H9 (cell line): ENCODE results near the gene RICTOR. TPM values are rescaled to one million over a fixed set of nuclear protein-coding genes. Genes with fewer than 3 reads are reported as not detected.

ENCODE experiments used
- DNase-seq: peaks from one replicate; pipeline ENCODE4 v3.0.0-alpha.2; 2017
- H2AFZ ChIP-seq: one replicate; pipeline ENCODE4 v1.6.1; 2013; ENCODE audit warnings: mild to moderate bottlenecking, low read length, control low read depth, moderate library complexity
- H2AK5ac ChIP-seq: 2 replicates; pipeline ENCODE4 v1.6.1; 2013; ENCODE audit warnings: low read length, control low read depth, mixed read lengths; ENCODE audit not compliant: insufficient read length
- H2BK120ac ChIP-seq: one replicate; pipeline ENCODE4 v1.6.1; 2013; ENCODE audit warnings: low read depth, mild to moderate bottlenecking, low read length, control low read depth, inconsistent platforms; ENCODE audit not compliant: poor library complexity, severe bottlenecking
- H2BK12ac ChIP-seq: 2 replicates; pipeline ENCODE4 v1.6.1; 2013; ENCODE audit warnings: low read length, control low read depth, mixed read lengths, low read depth; ENCODE audit not compliant: insufficient read length
- H2BK15ac ChIP-seq: 2 replicates; pipeline ENCODE4 v1.6.1; 2013; ENCODE audit warnings: low read depth, low read length, control low read depth
- H2BK20ac ChIP-seq: one replicate; pipeline ENCODE4 v1.6.1; 2013; ENCODE audit warnings: low read depth, mild to moderate bottlenecking, low read length, control low read depth, inconsistent platforms; ENCODE audit not compliant: poor library complexity, severe bottlenecking
- H2BK5ac ChIP-seq: 2 replicates; pipeline ENCODE4 v1.6.1; 2013; ENCODE audit warnings: low read length, control low read depth, mixed read lengths; ENCODE audit not compliant: insufficient read length
- H3K14ac ChIP-seq: 2 replicates; pipeline ENCODE4 v1.6.1; 2013; ENCODE audit warnings: low read length, control low read depth; ENCODE audit not compliant: insufficient read depth
- H3K18ac ChIP-seq: 2 replicates; pipeline ENCODE4 v1.6.1; 2013; ENCODE audit warnings: low read depth, mild to moderate bottlenecking, mixed read lengths, low read length, control low read depth; ENCODE audit not compliant: insufficient read length
- H3K23ac ChIP-seq: 2 replicates; pipeline ENCODE4 v1.6.1; 2013; ENCODE audit warnings: low read length, control low read depth, mixed read lengths, low read depth; ENCODE audit not compliant: insufficient read length
- H3K23me2 ChIP-seq: 2 replicates; pipeline ENCODE4 v1.6.1; 2013; ENCODE audit warnings: low read depth, mild to moderate bottlenecking, mixed read lengths, low read length, control low read depth; ENCODE audit not compliant: insufficient read length, poor library complexity, severe bottlenecking
- H3K27ac ChIP-seq: 2 replicates; pipeline ENCODE4 v1.5.1; 2013; ENCODE audit warnings: low read length, control low read depth, mixed read lengths, low read depth; ENCODE audit not compliant: insufficient read length
- H3K27me3 ChIP-seq: 2 replicates; pipeline ENCODE4 v1.6.1; 2013; ENCODE audit warnings: low read length, control low read depth, inconsistent platforms; ENCODE audit not compliant: insufficient read depth
- H3K4ac ChIP-seq: 2 replicates; pipeline ENCODE4 v1.6.1; 2013; ENCODE audit warnings: low read depth, mild to moderate bottlenecking, control low read depth, inconsistent platforms, low read length, moderate library complexity
- H3K4me1 ChIP-seq: 2 replicates; pipeline ENCODE4 v1.6.1; 2013; ENCODE audit warnings: low read length, control low read depth, inconsistent platforms; ENCODE audit not compliant: insufficient read depth
- H3K4me2 ChIP-seq: 2 replicates; pipeline ENCODE4 v1.6.1; 2013; ENCODE audit warnings: low read length, control low read depth, mixed read lengths; ENCODE audit not compliant: insufficient read length, insufficient read depth
- H3K56ac ChIP-seq: 2 replicates; pipeline ENCODE4 v1.6.1; 2013; ENCODE audit warnings: low read depth, mild to moderate bottlenecking, mixed read lengths, low read length, control low read depth; ENCODE audit not compliant: insufficient read length
- H3K79me1 ChIP-seq: 2 replicates; pipeline ENCODE4 v1.6.1; 2013; ENCODE audit warnings: low read depth, mild to moderate bottlenecking, moderate library complexity, low read length, control low read depth, inconsistent platforms; ENCODE audit not compliant: insufficient read depth, poor library complexity, severe bottlenecking
- H3K79me2 ChIP-seq: 2 replicates; pipeline ENCODE4 v1.6.1; 2013; ENCODE audit warnings: low read length, control low read depth, inconsistent platforms; ENCODE audit not compliant: insufficient read depth
- H3K9ac ChIP-seq: 2 replicates; pipeline ENCODE4 v1.6.1; 2013; ENCODE audit warnings: low read length, control low read depth, mixed read lengths; ENCODE audit not compliant: insufficient read length; ENCODE audit errors: extremely low read depth
- H3K9me3 ChIP-seq: one replicate; pipeline ENCODE4 v1.6.1; 2013; ENCODE audit warnings: low read depth, low read length, inconsistent platforms; ENCODE audit not compliant: control insufficient read depth
- H3T11ph ChIP-seq: one replicate; pipeline ENCODE4 v1.6.1; 2013; ENCODE audit warnings: mild to moderate bottlenecking, low read length, control low read depth, inconsistent platforms
- H4K20me1 ChIP-seq: one replicate; pipeline ENCODE4 v1.6.1; 2013; ENCODE audit not compliant: control insufficient read depth, insufficient read length, insufficient read depth
- H4K5ac ChIP-seq: 2 replicates; pipeline ENCODE4 v1.6.1; 2013; ENCODE audit warnings: low read depth, mild to moderate bottlenecking, mixed read lengths, low read length, control low read depth; ENCODE audit not compliant: insufficient read length
- H4K8ac ChIP-seq: replicated peaks from 2 replicates; pipeline ENCODE4 v1.6.1; 2013; ENCODE audit warnings: low read length, control low read depth, mixed read lengths, low read depth; ENCODE audit not compliant: insufficient read length
- H4K91ac ChIP-seq: 2 replicates; pipeline ENCODE4 v1.6.1; 2013; ENCODE audit warnings: low read depth, mild to moderate bottlenecking, moderate library complexity, mixed read lengths, low read length, control low read depth; ENCODE audit not compliant: insufficient read length
- H3K27ac Mint-ChIP-seq, 3 experiments: 2 replicates in 2 of 3; 3 replicates in 1 of 3; pipeline ENCODE4 v1.8.0; 2020 to 2021; ENCODE audit warnings: mixed read lengths in 3 of 3, mild to moderate bottlenecking in 1 of 3, moderate library complexity in 1 of 3
- H3K27me3 Mint-ChIP-seq: 2 replicates; pipeline ENCODE4 v1.8.0; 2021; ENCODE audit warnings: low read depth, mild to moderate bottlenecking, moderate library complexity, mixed read lengths
- H3K36me3 Mint-ChIP-seq, 3 experiments: 2 replicates in 2 of 3; 3 replicates in 1 of 3; pipeline ENCODE4 v1.8.0; 2020 to 2021; ENCODE audit warnings: low read depth in 3 of 3, mixed read lengths in 3 of 3; ENCODE audit not compliant: insufficient read depth in 1 of 3
- H3K4me1 Mint-ChIP-seq, 2 experiments: 2 replicates each; pipeline ENCODE4 v1.8.0; 2020; ENCODE audit warnings: mixed read lengths in 2 of 2
- H3K4me3 Mint-ChIP-seq, 2 experiments: 2 replicates in 1 of 2; 3 replicates in 1 of 2; pipeline ENCODE4 v1.8.0; 2020 to 2021; ENCODE audit warnings: mild to moderate bottlenecking in 2 of 2, mixed read lengths in 2 of 2, moderate library complexity in 1 of 2
- H3K9me3 Mint-ChIP-seq, 2 experiments: 2 replicates in 1 of 2; 3 replicates in 1 of 2; pipeline ENCODE4 v1.8.0; 2020; ENCODE audit warnings: mild to moderate bottlenecking in 2 of 2, mixed read lengths in 2 of 2, moderate library complexity in 1 of 2
- CTCF ChIP-seq: fragments of 200-600 bp; sonication (generic); conservative IDR thresholded peaks from 3 replicates; pipeline ENCODE4 v1.8.0; 2021; ENCODE audit warnings: antibody characterized with exemption, mild to moderate bottlenecking
- WGBS: extraction: QIAGEN DNeasy Blood & Tissue Kit; methylation state at CpG from one replicate; pipeline ENCODE4 v1.1.7; 2013; ENCODE audit warnings: missing lambda C conversion rate, low lambda C conversion rate, mixed read lengths; ENCODE audit not compliant: insufficient read length; ENCODE audit errors: extremely low coverage; 5-methylcytosine and 5-hydroxymethylcytosine counted together
- total RNA-seq: library from RNA; stranded (reverse); gene quantifications from 2 replicates; pipeline ENCODE4 v1.2.1, GENCODE V29; 2021

Gene RICTOR
- total RNA-seq, 1 experiment from 2014 or later = 20.9 TPM

- Histone ChIP-seq H2BK5ac (no peak overlapping the region), H3K9ac (no peak overlapping the region), H3K9me3 (peaks cover 3% of the 10 kb centered on the region), H3K18ac (no peak overlapping the region), H2BK120ac (no peak overlapping the region), H4K20me1 (no peaks in the 10 kb centered on the region), H2BK12ac (no peak overlapping the region), H2BK20ac (no peak overlapping the region), H3K4ac (no peak overlapping the region), H3K27me3 (no peaks in the 10 kb centered on the region), H3K27ac (no peak overlapping the region), H4K5ac (no peak overlapping the region), H3K14ac (no peak overlapping the region), H4K8ac (no peak overlapping the region), H3K56ac (no peak overlapping the region), H2AK5ac (no peak overlapping the region), H2BK15ac (no peak overlapping the region), H3K4me1 (no peaks in the 10 kb centered on the region), H3K23me2 (no peaks in the 10 kb centered on the region), H3T11ph (no peak overlapping the region), H3K79me2 (peaks cover 2% of the 10 kb centered on the region; the same call in 1 of the 2 replicates), H3K4me2 (no peak overlapping the region), H2AFZ (no peak overlapping the region), H3K23ac (no peak overlapping the region), H4K91ac (no peak overlapping the region), H3K79me1 (peaks cover 3% of the 10 kb centered on the region)
- DNase-seq = no peak
- Mint-ChIP-seq H3K4me1 (peaks cover 12 to 16% of the 10 kb centered on the region in 2 experiments), H3K4me3 (no peak overlapping the region), H3K36me3 (peaks cover 4 to 15% (median 11%) of the 10 kb centered on the region in 3 experiments; a peak in 4 of 7 replicates), H3K27me3 (no peaks in the 10 kb centered on the region), H3K27ac (peak overlapping the region in 1 of 3 experiments; percentile 57; a peak in 1 of 7 replicates), H3K9me3 (peaks cover 6 to 9% of the 10 kb centered on the region in 2 experiments; a peak in 3 of 5 replicates)
- no peak for TF ChIP-seq CTCF
- WGBS = no CpG with 5 or more reads among the region's 3 CpGs
These were observed 22.1 kb downstream of the RICTOR start for GRCh38 chr5:39052141-39052540.
